Neural crest cell (in vitro differentiated cells): Measurements from ENCODE around the gene IGF1R. TPM values are rescaled to one million over a fixed set of nuclear protein-coding genes. Genes with fewer than 3 reads are reported as not detected.

Experiments used
- DNase-seq: peaks from one replicate; pipeline ENCODE4 v3.0.0; 2021; ENCODE audit warnings: low read depth, mixed read lengths, low spot score
- H3K27ac Mint-ChIP-seq: one replicate; pipeline ENCODE4 v1.8.0; 2021; ENCODE audit warnings: mild to moderate bottlenecking, mixed read lengths; ENCODE audit not compliant: unreplicated experiment
- H3K27me3 Mint-ChIP-seq: 2 replicates; pipeline ENCODE4 v1.8.0; 2021; ENCODE audit warnings: low read depth, mild to moderate bottlenecking, mixed read lengths
- H3K36me3 Mint-ChIP-seq: 2 replicates; pipeline ENCODE4 v1.8.0; 2021; ENCODE audit warnings: low read depth, mild to moderate bottlenecking, mixed read lengths
- H3K4me1 Mint-ChIP-seq: 2 replicates; pipeline ENCODE4 v1.8.0; 2021; ENCODE audit warnings: mixed read lengths
- H3K4me3 Mint-ChIP-seq: one replicate; pipeline ENCODE4 v1.8.0; 2021; ENCODE audit warnings: mild to moderate bottlenecking, mixed read lengths
- H3K9me3 Mint-ChIP-seq: 2 replicates; pipeline ENCODE4 v1.8.0; 2021; ENCODE audit warnings: mixed read lengths
- total RNA-seq: library from RNA; stranded (reverse); gene quantifications from 2 replicates; pipeline ENCODE4 v1.2.1, GENCODE V29; 2021
- TF ChIP-seq, protein P1 (sequence below): fragments of 200-600 bp; sonication (generic); conservative IDR thresholded peaks from 2 replicates; pipeline ENCODE4 v1.5.0; 2021; ENCODE audit warnings: antibody characterized with exemption, mild to moderate bottlenecking

IGF1R gene
- total RNA-seq, 1 donor from 2014 or later: 67.6 TPM

DNA sequence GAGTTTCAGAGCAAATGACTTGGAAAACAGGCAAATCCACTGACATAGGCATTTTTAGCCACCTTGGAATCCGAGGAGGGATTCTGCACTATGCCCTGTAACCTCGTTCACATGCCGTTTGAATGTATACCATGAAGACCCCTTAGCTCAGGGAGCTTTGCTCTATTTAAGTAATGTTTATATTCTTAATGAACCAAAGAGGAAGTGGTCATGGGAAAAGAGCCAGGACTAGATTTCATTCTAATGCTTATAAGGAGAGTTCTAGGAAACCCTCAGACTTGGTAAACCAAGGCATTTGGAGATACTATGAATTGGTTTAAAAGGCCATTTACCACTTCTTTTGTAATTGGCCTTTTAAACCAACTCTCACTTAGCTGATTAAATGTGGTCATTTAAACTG lies 178.9 kb downstream of the IGF1R start:
- Mint-ChIP-seq H3K27me3 (no peaks in the 10 kb centered on the region), H3K27ac (no peak overlapping the region), H3K4me1 (peaks cover 20% of the 10 kb centered on the region), H3K4me3 (no peak overlapping the region), H3K9me3 (peaks cover 25% of the 10 kb centered on the region), H3K36me3 (peaks cover 33% of the 10 kb centered on the region)
- TF ChIP-seq, protein P1, sequence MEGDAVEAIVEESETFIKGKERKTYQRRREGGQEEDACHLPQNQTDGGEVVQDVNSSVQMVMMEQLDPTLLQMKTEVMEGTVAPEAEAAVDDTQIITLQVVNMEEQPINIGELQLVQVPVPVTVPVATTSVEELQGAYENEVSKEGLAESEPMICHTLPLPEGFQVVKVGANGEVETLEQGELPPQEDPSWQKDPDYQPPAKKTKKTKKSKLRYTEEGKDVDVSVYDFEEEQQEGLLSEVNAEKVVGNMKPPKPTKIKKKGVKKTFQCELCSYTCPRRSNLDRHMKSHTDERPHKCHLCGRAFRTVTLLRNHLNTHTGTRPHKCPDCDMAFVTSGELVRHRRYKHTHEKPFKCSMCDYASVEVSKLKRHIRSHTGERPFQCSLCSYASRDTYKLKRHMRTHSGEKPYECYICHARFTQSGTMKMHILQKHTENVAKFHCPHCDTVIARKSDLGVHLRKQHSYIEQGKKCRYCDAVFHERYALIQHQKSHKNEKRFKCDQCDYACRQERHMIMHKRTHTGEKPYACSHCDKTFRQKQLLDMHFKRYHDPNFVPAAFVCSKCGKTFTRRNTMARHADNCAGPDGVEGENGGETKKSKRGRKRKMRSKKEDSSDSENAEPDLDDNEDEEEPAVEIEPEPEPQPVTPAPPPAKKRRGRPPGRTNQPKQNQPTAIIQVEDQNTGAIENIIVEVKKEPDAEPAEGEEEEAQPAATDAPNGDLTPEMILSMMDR: no peak
- no peak for DNase-seq

DNA sequence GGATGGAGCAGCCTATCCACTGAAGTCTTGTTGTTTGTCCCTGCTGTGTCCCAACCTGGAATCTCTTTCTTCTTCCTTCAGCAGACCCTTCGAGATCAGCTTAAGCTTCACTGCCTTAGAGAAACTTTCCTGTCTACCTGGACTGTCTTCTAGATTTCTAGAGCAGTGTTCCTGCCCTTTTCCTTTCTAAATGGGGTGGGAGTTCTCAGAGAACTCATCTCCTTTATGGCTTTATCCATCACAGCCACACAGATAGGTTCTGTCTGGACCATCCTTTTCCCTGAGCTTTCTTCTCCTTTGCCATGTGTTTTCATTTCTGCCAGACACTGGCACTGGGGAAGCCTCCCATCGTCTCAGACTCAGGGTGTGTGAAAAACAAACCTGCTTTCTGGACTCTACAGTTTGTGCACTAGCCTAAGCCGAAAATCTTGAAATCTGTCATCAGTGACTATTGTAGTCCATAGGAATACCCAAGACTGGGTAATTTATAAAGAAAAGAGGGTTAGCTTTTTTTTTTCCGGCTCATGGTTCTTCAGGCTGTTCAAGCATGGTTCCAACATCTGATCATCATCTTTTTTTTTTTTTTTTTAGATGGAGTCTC lies 181.8 kb downstream of the IGF1R start:
- no peak overlapping the region for H3K4me3 Mint-ChIP-seq
- no peaks in the 10 kb centered on the region for H3K4me1 Mint-ChIP-seq
- no peak overlapping the region for H3K27ac Mint-ChIP-seq
- peaks cover 45% of the 10 kb centered on the region for H3K36me3 Mint-ChIP-seq
- TF ChIP-seq, protein P1: no peak
- peaks cover 25% of the 10 kb centered on the region for H3K9me3 Mint-ChIP-seq
- DNase-seq: no peak
- H3K27me3 Mint-ChIP-seq: no peaks in the 10 kb centered on the region

GRCh38 chr15:98834976-98835375 lies 186.6 kb downstream of the IGF1R start:
- TF ChIP-seq, protein P1: no peak
- Mint-ChIP-seq H3K27me3 (no peaks in the 10 kb centered on the region), H3K27ac (no peak overlapping the region), H3K9me3 (peaks cover 14% of the 10 kb centered on the region), H3K4me1 (peaks cover 19% of the 10 kb centered on the region), H3K36me3 (peaks cover 41% of the 10 kb centered on the region), H3K4me3 (no peak overlapping the region)
- no peak for DNase-seq

DNA sequence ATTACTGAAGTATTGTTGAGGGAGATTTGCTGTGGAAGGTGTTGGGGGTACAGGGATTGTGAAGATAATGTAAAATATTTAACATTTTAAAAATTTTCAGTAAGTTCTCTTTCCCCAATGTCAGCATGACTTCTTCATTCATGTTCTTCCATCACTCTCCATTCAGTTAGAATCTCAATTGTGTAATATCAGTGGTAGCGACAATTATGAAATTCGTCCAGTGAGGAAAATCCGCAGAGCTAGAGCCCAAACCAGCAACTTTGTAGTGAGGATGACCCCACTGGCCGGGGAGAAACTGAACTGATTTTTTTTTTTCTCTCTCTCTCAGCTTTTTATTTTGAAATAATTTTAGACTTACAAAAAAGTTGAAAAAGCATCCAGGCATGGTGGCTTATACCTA lies 187.5 kb downstream of the IGF1R start:
- no peak for DNase-seq
- H3K27me3 Mint-ChIP-seq: no peaks in the 10 kb centered on the region
- H3K27ac Mint-ChIP-seq: no peak overlapping the region
- no peak overlapping the region for H3K4me3 Mint-ChIP-seq
- H3K36me3 Mint-ChIP-seq: peaks cover 38% of the 10 kb centered on the region
- peaks cover 10% of the 10 kb centered on the region for H3K9me3 Mint-ChIP-seq
- TF ChIP-seq, protein P1: no peak
- H3K4me1 Mint-ChIP-seq: peaks cover 24% of the 10 kb centered on the region

GRCh38 chr15:98838387-98839259 lies 190.3 kb downstream of the IGF1R start:
- Mint-ChIP-seq H3K9me3 (no peaks in the 10 kb centered on the region), H3K27me3 (no peaks in the 10 kb centered on the region), H3K36me3 (peaks cover 20% of the 10 kb centered on the region), H3K27ac (peak overlapping the region; percentile 53), H3K4me3 (no peak overlapping the region), H3K4me1 (peaks cover 50% of the 10 kb centered on the region)
- DNase-seq: no peak
- TF ChIP-seq, protein P1: no peak
